K562 (cell line): ENCODE data around the gene ORMDL3. TPM values are rescaled to one million over a fixed set of nuclear protein-coding genes. Genes with fewer than 3 reads are reported as not detected.

ENCODE experiments used
- ATAC-seq: fragments of 200-7000 bp; cut with Tn5 transposase; 3 replicates; pipeline ENCODE4 v1.9.1; 2020; ENCODE audit warnings: moderate library complexity
- BruUV-seq: library from RNA; stranded (reverse); fragments of 400-500 nt; replicated peaks from 2 replicates; lab custom pipeline; 2021; lab: Mats Ljungman, UMichigan
- CTCF ChIA-PET: fragments of 300-600 bp; formaldehyde crosslinking; extraction: SDS; loops from one replicate; lab custom pipeline; 2021; ENCODE audit warnings: low intra/inter-chr PET ratio; lab: Yijun Ruan, JAX
- POLR2A ChIA-PET: fragments of 300-600, 350-650 bp; sonication (Branson Sonifier 250); formaldehyde crosslinking; extraction: SDS; loops from one replicate; lab custom pipeline; 2021; ENCODE audit warnings: antibody characterized with exemption, inconsistent platforms; lab: Yijun Ruan, JAX
- DNase-seq, 4 experiments: peaks; one replicate each; pipeline versions ENCODE4 v3.0.0 to v3.0.0-alpha.2; 2011 to 2018; ENCODE audit warnings: low spot score in 3 of 4, mixed read lengths in 3 of 4; ENCODE audit errors: extremely low read depth in 1 of 4
- FAIRE-seq: peaks from 2 replicates; lab custom pipeline; 2011; peaks lifted over from hg19 to GRCh38; lab: Jason Lieb, UNC
- H2AFZ ChIP-seq: 2 replicates; pipeline ENCODE4 v1.6.0; 2011; ENCODE audit warnings: low read depth, low read length, control low read depth, inconsistent platforms
- H3K27ac ChIP-seq: fragments of 200-600 bp; 3 replicates; pipeline ENCODE4 v1.8.0; 2011; ENCODE audit warnings: low read depth, mild to moderate bottlenecking, control low read depth, inconsistent platforms, low read length, moderate library complexity, mixed read lengths; ENCODE audit errors: extremely low read depth
- H3K27me3 ChIP-seq, 2 experiments: fragments of 300-600 bp in 1 of 2; 2 replicates in 1 of 2; 3 replicates in 1 of 2; pipeline versions ENCODE4 v1.6.0 to v1.8.0; 2011; ENCODE audit warnings: inconsistent platforms in 2 of 2, low read length in 2 of 2, mild to moderate bottlenecking in 1 of 2, mixed read lengths in 1 of 2, moderate library complexity in 1 of 2; ENCODE audit not compliant: control insufficient read depth in 2 of 2, insufficient read depth in 2 of 2
- H3K36me3 ChIP-seq: fragments of 300-600 bp; 3 replicates; pipeline ENCODE4 v1.8.0; 2011; ENCODE audit warnings: mild to moderate bottlenecking, low read length, inconsistent platforms; ENCODE audit not compliant: control insufficient read depth, insufficient read depth
- H3K4me1 ChIP-seq, 2 experiments: fragments of 200-600 bp in 1 of 2; replicated peaks in 1 of 2; 2 replicates in 1 of 2; 3 replicates in 1 of 2; pipeline versions ENCODE4 v1.5.1 to v1.8.0; 2011; ENCODE audit warnings: inconsistent platforms in 2 of 2, low read length in 2 of 2, mild to moderate bottlenecking in 1 of 2, mixed read lengths in 1 of 2, moderate library complexity in 1 of 2; ENCODE audit not compliant: control insufficient read depth in 2 of 2, insufficient read depth in 2 of 2
- H3K4me2 ChIP-seq: 2 replicates; pipeline ENCODE4 v1.6.1; 2011; ENCODE audit warnings: low read length, control low read depth, inconsistent platforms, mixed read lengths; ENCODE audit not compliant: insufficient read depth
- H3K4me3 ChIP-seq: fragments of 200-600 bp; sonication (generic), shearing (Covaris generic); 2 replicates; pipeline ENCODE4 v1.5.1; 2016; ENCODE audit warnings: control low read depth, inconsistent platforms
- H3K79me2 ChIP-seq: fragments of 200-600 bp; 3 replicates; pipeline ENCODE4 v1.8.0; 2011; ENCODE audit warnings: low read length, inconsistent platforms; ENCODE audit not compliant: control insufficient read depth, insufficient read depth
- H3K9ac ChIP-seq, 2 experiments: 2 replicates each; pipeline versions ENCODE4 v1.6.0 to v1.6.1; 2011; ENCODE audit warnings: low read depth in 2 of 2, low read length in 2 of 2, control low read depth in 1 of 2, inconsistent platforms in 1 of 2, mild to moderate bottlenecking in 1 of 2, mixed read lengths in 1 of 2; ENCODE audit not compliant: insufficient read depth in 1 of 2
- H3K9me1 ChIP-seq: one replicate; pipeline ENCODE4 v1.6.0; 2011; ENCODE audit warnings: inconsistent platforms, mild to moderate bottlenecking, low read length, moderate library complexity; ENCODE audit not compliant: control insufficient read depth, insufficient read depth
- H3K9me3 ChIP-seq: replicated peaks from 2 replicates; pipeline ENCODE4 v1.5.1; 2011; ENCODE audit warnings: low read depth, low read length, inconsistent platforms; ENCODE audit not compliant: control insufficient read depth, insufficient read depth
- H4K20me1 ChIP-seq: replicated peaks from 2 replicates; pipeline ENCODE4 v1.6.1; 2011; ENCODE audit warnings: low read length, inconsistent platforms, mixed read lengths; ENCODE audit not compliant: control insufficient read depth, insufficient read depth
- ARID1B ChIP-seq: fragments of 450-650 bp; IDR thresholded peaks from 2 replicates; pipeline ENCODE4 v1.6.1; 2016; ENCODE audit warnings: antibody characterized with exemption, mild to moderate bottlenecking, inconsistent platforms
- CCNT2 ChIP-seq: IDR thresholded peaks from 2 replicates; pipeline ENCODE4 v1.6.1; 2011; ENCODE audit warnings: borderline replicate concordance, low read depth, mild to moderate bottlenecking, moderate library complexity, mixed read lengths, low read length; ENCODE audit not compliant: insufficient read length; ENCODE audit errors: extremely low read depth
- ELF1 ChIP-seq: fragments of 200-800 bp; sonication (Bioruptor generic); IDR thresholded peaks from 2 replicates; pipeline ENCODE4 v1.6.1; 2016; ENCODE audit warnings: missing genetic modification characterization, missing compliant biosample characterization
- KLF10 ChIP-seq: fragments of 250-450 bp; sonication (Bioruptor Pico); IDR thresholded peaks from 2 replicates; pipeline ENCODE4 v1.6.1; 2021; ENCODE audit warnings: matching md5 sums
- KLF6 ChIP-seq: fragments of 250-450 bp; sonication (Bioruptor Pico); IDR thresholded peaks from 2 replicates; pipeline ENCODE4 v1.4.0; 2020; ENCODE audit warnings: mild to moderate bottlenecking, moderate library complexity, borderline replicate concordance
- NR2F6 ChIP-seq: fragments of 450-650 bp; formaldehyde crosslinking; IDR thresholded peaks from 2 replicates; pipeline ENCODE4 v1.4.0; 2020; ENCODE audit warnings: mild to moderate bottlenecking
- PHF20 ChIP-seq: fragments of 450-650 bp; IDR thresholded peaks from 2 replicates; pipeline ENCODE4 v1.6.1; 2018; ENCODE audit not compliant: partially characterized antibody
- SMAD2 ChIP-seq: fragments of 150-350 bp; IDR thresholded peaks from 2 replicates; pipeline ENCODE4 v1.6.1; 2014; ENCODE audit warnings: low read depth, mild to moderate bottlenecking, low read length
- TAL1 ChIP-seq: fragments of 450-650 bp; IDR thresholded peaks from 2 replicates; pipeline ENCODE4 v1.6.1; 2016; ENCODE audit warnings: mild to moderate bottlenecking
- TCF3 ChIP-seq: sonication (generic); formaldehyde crosslinking; IDR thresholded peaks from 2 replicates; pipeline ENCODE4 v1.4.0; 2020; ENCODE audit warnings: mild to moderate bottlenecking, missing genetic modification reagents
- ZNF175 ChIP-seq: fragments of 200-800 bp; sonication (Bioruptor generic); IDR thresholded peaks from 2 replicates; pipeline ENCODE4 v1.6.1; 2016; ENCODE audit warnings: low read depth, mild to moderate bottlenecking, missing genetic modification characterization, missing compliant biosample characterization
- ZNF212 ChIP-seq: fragments of 450-650 bp; formaldehyde crosslinking; IDR thresholded peaks from 2 replicates; pipeline ENCODE4 v1.4.0; 2020; ENCODE audit warnings: mild to moderate bottlenecking
- WGBS: fragments of 100-300 bp; shearing (Covaris generic); methylation state at CpG from one replicate; pipeline ENCODE4 v1.1.6; 2016; ENCODE audit warnings: low coverage, mixed read lengths; ENCODE audit not compliant: insufficient coverage; ENCODE audit errors: missing lambda C conversion rate; 5-methylcytosine and 5-hydroxymethylcytosine counted together
- in situ Hi-C: fragments of 300-500 bp; cut with MboI; formaldehyde crosslinking; loops from 4 replicates; pipeline ENCODE4 v1.15.0; 2018; ENCODE audit warnings: inconsistent platforms, mixed read lengths
- intact Hi-C: fragments of 100-400 bp; cut with micrococcal nuclease; formaldehyde crosslinking; loops from 2 replicates; pipeline ENCODE4 v1.14.2; 2022
- polyA plus RNA-seq, 8 experiments: library from polyadenylated mRNA; depleted of rRNA in 4 of 8; stranded (reverse) in 5 of 8; unstranded in 3 of 8; fragments of >200 nt; fragmentation: Nextera tagmentation in 2 of 8; fragmentation: Illumina TruSeq in 1 of 8; extraction: Ambion mirVana in 2 of 8; extraction: Trizol in 1 of 8; gene quantifications; 2 replicates each; pipeline versions ENCODE4 v1.2.1 to v1.2.3, GENCODE V29; 2011 to 2014; ENCODE audit warnings: inconsistent platforms in 1 of 8, missing spikeins in 1 of 8
- total RNA-seq, 7 experiments: library from RNA; depleted of rRNA in 6 of 7; stranded (reverse); fragments of >200 nt in 6 of 7; fragmentation: Illumina TruSeq in 2 of 7; extraction: Trizol in 2 of 7; gene quantifications; 2 replicates each; pipeline versions ENCODE4 v1.2.1 to v1.2.3, GENCODE V29; 2011 to 2021; ENCODE audit warnings: low replicate concordance in 1 of 7
- TF ChIP-seq, protein P1 (sequence below): fragments of 450-650 bp; IDR thresholded peaks from 2 replicates; pipeline ENCODE4 v1.6.1; 2017; ENCODE audit warnings: antibody characterized with exemption, mild to moderate bottlenecking
- TF ChIP-seq, protein P2 (sequence below): sonication (generic); formaldehyde crosslinking; IDR thresholded peaks from 2 replicates; pipeline ENCODE4 v1.8.0; 2022; ENCODE audit warnings: mild to moderate bottlenecking, missing genetic modification reagents
- TF ChIP-seq, protein P3 (sequence below), 3 experiments: fragments of 200-800 bp in 1 of 3; fragments of 250-450 bp in 1 of 3; fragments of 450-650 bp in 1 of 3; sonication (Bioruptor Pico) in 1 of 3; sonication (Bioruptor generic) in 1 of 3; formaldehyde crosslinking in 1 of 3; IDR thresholded peaks; 2 replicates each; pipeline versions ENCODE4 v1.6.1 to v1.8.0; 2016 to 2022; ENCODE audit warnings: mild to moderate bottlenecking in 2 of 3, missing genetic modification characterization in 2 of 3, missing compliant biosample characterization in 1 of 3, moderate library complexity in 1 of 3

The ORMDL3 gene
- total and polyA plus RNA-seq, 9 of the 15 experiments (the other 6 are each of a cell fraction or from before 2014, with no cell fraction given) = 2.7 to 57.4 (median 27.1) TPM

DNA sequence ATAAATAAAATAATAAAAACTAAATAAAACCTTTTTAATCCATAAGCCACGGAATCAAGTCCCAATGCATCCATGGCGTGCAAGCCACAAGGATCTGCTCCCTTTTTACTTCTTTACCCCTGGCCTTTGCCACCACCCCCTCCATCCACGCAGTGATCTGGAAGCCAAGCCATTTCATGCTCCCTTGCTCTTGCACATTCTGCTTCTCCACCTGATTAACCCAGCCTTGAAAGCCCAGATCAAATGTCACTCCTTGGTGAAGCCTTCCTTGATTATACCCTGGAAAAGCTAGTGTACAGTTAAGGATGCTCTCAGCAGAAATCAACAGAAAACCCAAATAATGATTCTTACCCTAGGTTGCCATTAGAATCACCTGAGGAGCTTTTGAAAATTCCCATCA is 10.0 kb upstream of the ORMDL3 start:
- intact Hi-C loops (no loop called here), in situ Hi-C loops (no loop called here)
- no peaks in the 10 kb centered on the region for H3K79me2 ChIP-seq
- no peak overlapping the region for H3K4me3 ChIP-seq
- FAIRE-seq (no peak), ATAC-seq (no peak), DNase-seq (no peak)
- no peaks in the 10 kb centered on the region for H3K9me3 ChIP-seq
- BruUV-seq = no TSS peak
- H3K9ac ChIP-seq = no peak overlapping the region; a peak in 1 of 4 replicates
- ChIA-PET CTCF (no interaction called here), POLR2A (interaction anchor here (0.9 kb wide), 1 partner anchor 11 kb away, joined by 3 read pairs; no protein-coding TSS in a partner anchor)
- 0 out of 2 replicates have a peak, but pooled peaks cover 3% of the 10 kb centered on the region for H4K20me1 ChIP-seq
- H3K27ac ChIP-seq = no peak overlapping the region
- H3K4me1 ChIP-seq = peaks cover 20 to 21% of the 10 kb centered on the region in 2 experiments
- H2AFZ ChIP-seq = no peak overlapping the region
- WGBS = 87% methylated on average over 3 of the region's 3 CpGs
- no peaks in the 10 kb centered on the region; a peak in 1 of 5 replicates for H3K27me3 ChIP-seq
- H3K36me3 ChIP-seq = no peaks in the 10 kb centered on the region
- H3K9me1 ChIP-seq = no peaks in the 10 kb centered on the region
- no peak overlapping the region for H3K4me2 ChIP-seq
- TF ChIP-seq ZNF175 (CRISPR knock-in tag) (no peak), PHF20 (no peak), NR2F6 (no peak), TCF3 (no peak), ZNF212 (CRISPR knock-in tag) (no peak), SMAD2 (no peak), CCNT2 (no peak), ELF1 (tag) (no peak), KLF6 (CRISPR knock-in tag) (no peak), ARID1B (no peak), KLF10 (CRISPR knock-in tag) (no peak), TAL1 (no peak)
- TF ChIP-seq, protein P1, sequence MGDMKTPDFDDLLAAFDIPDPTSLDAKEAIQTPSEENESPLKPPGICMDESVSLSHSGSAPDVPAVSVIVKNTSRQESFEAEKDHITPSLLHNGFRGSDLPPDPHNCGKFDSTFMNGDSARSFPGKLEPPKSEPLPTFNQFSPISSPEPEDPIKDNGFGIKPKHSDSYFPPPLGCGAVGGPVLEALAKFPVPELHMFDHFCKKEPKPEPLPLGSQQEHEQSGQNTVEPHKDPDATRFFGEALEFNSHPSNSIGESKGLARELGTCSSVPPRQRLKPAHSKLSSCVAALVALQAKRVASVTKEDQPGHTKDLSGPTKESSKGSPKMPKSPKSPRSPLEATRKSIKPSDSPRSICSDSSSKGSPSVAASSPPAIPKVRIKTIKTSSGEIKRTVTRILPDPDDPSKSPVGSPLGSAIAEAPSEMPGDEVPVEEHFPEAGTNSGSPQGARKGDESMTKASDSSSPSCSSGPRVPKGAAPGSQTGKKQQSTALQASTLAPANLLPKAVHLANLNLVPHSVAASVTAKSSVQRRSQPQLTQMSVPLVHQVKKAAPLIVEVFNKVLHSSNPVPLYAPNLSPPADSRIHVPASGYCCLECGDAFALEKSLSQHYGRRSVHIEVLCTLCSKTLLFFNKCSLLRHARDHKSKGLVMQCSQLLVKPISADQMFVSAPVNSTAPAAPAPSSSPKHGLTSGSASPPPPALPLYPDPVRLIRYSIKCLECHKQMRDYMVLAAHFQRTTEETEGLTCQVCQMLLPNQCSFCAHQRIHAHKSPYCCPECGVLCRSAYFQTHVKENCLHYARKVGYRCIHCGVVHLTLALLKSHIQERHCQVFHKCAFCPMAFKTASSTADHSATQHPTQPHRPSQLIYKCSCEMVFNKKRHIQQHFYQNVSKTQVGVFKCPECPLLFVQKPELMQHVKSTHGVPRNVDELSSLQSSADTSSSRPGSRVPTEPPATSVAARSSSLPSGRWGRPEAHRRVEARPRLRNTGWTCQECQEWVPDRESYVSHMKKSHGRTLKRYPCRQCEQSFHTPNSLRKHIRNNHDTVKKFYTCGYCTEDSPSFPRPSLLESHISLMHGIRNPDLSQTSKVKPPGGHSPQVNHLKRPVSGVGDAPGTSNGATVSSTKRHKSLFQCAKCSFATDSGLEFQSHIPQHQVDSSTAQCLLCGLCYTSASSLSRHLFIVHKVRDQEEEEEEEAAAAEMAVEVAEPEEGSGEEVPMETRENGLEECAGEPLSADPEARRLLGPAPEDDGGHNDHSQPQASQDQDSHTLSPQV = no peak
- TF ChIP-seq, protein P2, sequence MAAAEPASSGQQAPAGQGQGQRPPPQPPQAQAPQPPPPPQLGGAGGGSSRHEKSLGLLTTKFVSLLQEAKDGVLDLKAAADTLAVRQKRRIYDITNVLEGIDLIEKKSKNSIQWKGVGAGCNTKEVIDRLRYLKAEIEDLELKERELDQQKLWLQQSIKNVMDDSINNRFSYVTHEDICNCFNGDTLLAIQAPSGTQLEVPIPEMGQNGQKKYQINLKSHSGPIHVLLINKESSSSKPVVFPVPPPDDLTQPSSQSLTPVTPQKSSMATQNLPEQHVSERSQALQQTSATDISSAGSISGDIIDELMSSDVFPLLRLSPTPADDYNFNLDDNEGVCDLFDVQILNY (CRISPR knock-in tag) = no peak
- TF ChIP-seq, protein P3, sequence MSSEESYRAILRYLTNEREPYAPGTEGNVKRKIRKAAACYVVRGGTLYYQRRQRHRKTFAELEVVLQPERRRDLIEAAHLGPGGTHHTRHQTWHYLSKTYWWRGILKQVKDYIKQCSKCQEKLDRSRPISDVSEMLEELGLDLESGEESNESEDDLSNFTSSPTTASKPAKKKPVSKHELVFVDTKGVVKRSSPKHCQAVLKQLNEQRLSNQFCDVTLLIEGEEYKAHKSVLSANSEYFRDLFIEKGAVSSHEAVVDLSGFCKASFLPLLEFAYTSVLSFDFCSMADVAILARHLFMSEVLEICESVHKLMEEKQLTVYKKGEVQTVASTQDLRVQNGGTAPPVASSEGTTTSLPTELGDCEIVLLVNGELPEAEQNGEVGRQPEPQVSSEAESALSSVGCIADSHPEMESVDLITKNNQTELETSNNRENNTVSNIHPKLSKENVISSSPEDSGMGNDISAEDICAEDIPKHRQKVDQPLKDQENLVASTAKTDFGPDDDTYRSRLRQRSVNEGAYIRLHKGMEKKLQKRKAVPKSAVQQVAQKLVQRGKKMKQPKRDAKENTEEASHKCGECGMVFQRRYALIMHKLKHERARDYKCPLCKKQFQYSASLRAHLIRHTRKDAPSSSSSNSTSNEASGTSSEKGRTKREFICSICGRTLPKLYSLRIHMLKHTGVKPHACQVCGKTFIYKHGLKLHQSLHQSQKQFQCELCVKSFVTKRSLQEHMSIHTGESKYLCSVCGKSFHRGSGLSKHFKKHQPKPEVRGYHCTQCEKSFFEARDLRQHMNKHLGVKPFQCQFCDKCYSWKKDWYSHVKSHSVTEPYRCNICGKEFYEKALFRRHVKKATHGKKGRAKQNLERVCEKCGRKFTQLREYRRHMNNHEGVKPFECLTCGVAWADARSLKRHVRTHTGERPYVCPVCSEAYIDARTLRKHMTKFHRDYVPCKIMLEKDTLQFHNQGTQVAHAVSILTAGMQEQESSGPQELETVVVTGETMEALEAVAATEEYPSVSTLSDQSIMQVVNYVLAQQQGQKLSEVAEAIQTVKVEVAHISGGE (CRISPR knock-in tag; IDR thresholded peaks at IDR 0.05) = no peak
